NT2/D1 (cell line): ENCODE results near the gene GTSE1.

Source experiments
- SUZ12 ChIP-seq: IDR thresholded peaks from 2 replicates; pipeline ENCODE4 v1.6.1; 2011; ENCODE audit not compliant: insufficient read length, insufficient read depth; ENCODE audit errors: extremely low read depth
- YY1 ChIP-seq: IDR thresholded peaks from 2 replicates; pipeline ENCODE4 v1.6.1; 2011; ENCODE audit not compliant: insufficient read length, insufficient read depth

DNA sequence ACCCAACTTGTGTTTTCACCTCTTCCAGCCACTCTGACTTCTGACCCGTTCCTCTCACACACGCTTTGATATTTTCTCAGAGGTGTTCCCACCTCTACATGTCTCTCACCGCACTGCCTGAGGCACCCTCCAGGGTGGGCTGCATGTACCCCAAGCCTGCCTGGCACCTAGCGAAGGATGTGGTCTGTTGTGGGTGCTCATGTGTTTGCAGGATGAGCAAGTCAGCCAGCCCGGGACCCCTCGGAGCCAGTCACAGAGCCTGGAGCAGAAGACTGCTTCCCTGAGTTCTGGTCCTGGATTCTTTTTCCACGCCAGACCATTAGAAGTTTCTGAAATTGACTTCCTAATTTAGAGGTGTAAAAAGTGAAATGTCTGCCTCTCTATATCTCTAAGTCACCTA, 3.8 kb downstream of the GTSE1 start:
- no peak for TF ChIP-seq SUZ12
- TF ChIP-seq YY1, result no peak
